Cortex of kidney (tissue), 1 donor: ENCODE measurements around the gene KLHL35.

Source experiments
- DNase-seq: peaks from one replicate; lab custom pipeline; 2025; lab: John Stamatoyannopoulos, UW

Gene KLHL35

GRCh38 chr11:75468534-75469340 is 35.7 kb upstream of the KLHL35 start:
- no peak for DNase-seq

- DNase-seq, result no peak
These were observed 34.9 kb upstream of the KLHL35 start for GRCh38 chr11:75467881-75468280.

- no peak for DNase-seq
These were observed 34.3 kb upstream of the KLHL35 start for GRCh38 chr11:75467311-75467710.

- DNase-seq, result no peak
These were observed 32.9 kb upstream of the KLHL35 start for GRCh38 chr11:75465701-75466531.

GRCh38 chr11:75463106-75463774 is 30.2 kb upstream of the KLHL35 start:
- no peak for DNase-seq

GRCh38 chr11:75462117-75462653 is 29.2 kb upstream of the KLHL35 start:
- DNase-seq, result no peak

- no peak for DNase-seq
These were observed 28.1 kb upstream of the KLHL35 start for GRCh38 chr11:75461151-75461550.

- no peak for DNase-seq
These were observed 23.7 kb upstream of the KLHL35 start for GRCh38 chr11:75456596-75457183.

GRCh38 chr11:75454987-75455386 is 22.0 kb upstream of the KLHL35 start:
- no peak for DNase-seq

- no peak for DNase-seq
These were observed 21.1 kb upstream of the KLHL35 start for GRCh38 chr11:75453916-75454655.

GRCh38 chr11:75450826-75451821 is 18.1 kb upstream of the KLHL35 start:
- DNase-seq, result no peak

- DNase-seq, result no peak
These were observed 17.2 kb upstream of the KLHL35 start for GRCh38 chr11:75450236-75450635.

GRCh38 chr11:75449776-75450175 is 16.8 kb upstream of the KLHL35 start:
- no peak for DNase-seq

- DNase-seq, result no peak
These were observed 16.3 kb upstream of the KLHL35 start for GRCh38 chr11:75449271-75449670.

GRCh38 chr11:75447415-75447814 is 14.4 kb upstream of the KLHL35 start:
- no peak for DNase-seq

GRCh38 chr11:75445315-75445953 is 12.4 kb upstream of the KLHL35 start:
- DNase-seq, result no peak

- no peak for DNase-seq
These were observed 10.0 kb upstream of the KLHL35 start for GRCh38 chr11:75443043-75443442.

GRCh38 chr11:75442161-75442885 is 9.3 kb upstream of the KLHL35 start:
- no peak for DNase-seq

- DNase-seq, result no peak
These were observed 8.8 kb upstream of the KLHL35 start for GRCh38 chr11:75441804-75442132.
